Breast epithelium (tissue), 4 donors: ENCODE measurements around the gene SC5D. TPM values are rescaled to one million over a fixed set of nuclear protein-coding genes. Genes with fewer than 3 reads are reported as not detected.

Experiments used
- DNase-seq, 2 donors: peaks; one replicate each; pipeline ENCODE4 v3.0.0-alpha.2; 2019; ENCODE audit warnings: low spot score in 2 of 2
- H3K27ac ChIP-seq, 2 donors: fragments of 200-600 bp; sonication (generic) in 1 of 2; one replicate each; pipeline ENCODE4 v1.5.1; 2016 to 2019; ENCODE audit warnings: mild to moderate bottlenecking in 1 of 2
- H3K27me3 ChIP-seq, 2 donors: fragments of 200-600 bp; sonication (generic) in 1 of 2; one replicate each; pipeline versions ENCODE4 v1.5.1 to v1.6.0; 2017 to 2019; ENCODE audit warnings: control low read depth in 1 of 2, mild to moderate bottlenecking in 1 of 2
- H3K36me3 ChIP-seq: fragments of 200-600 bp; one replicate; pipeline ENCODE4 v1.5.1; 2019
- H3K4me1 ChIP-seq, 2 donors: fragments of 200-600 bp; sonication (generic); one replicate each; pipeline ENCODE4 v1.5.1; 2016 to 2019; ENCODE audit warnings: control low read depth in 1 of 2
- H3K4me3 ChIP-seq, 3 donors: fragments of 200-600 bp; sonication (generic); 1 replicate in 2 of 3; 2 replicates in 1 of 3; pipeline ENCODE4 v1.5.1; 2016 to 2019; ENCODE audit warnings: mild to moderate bottlenecking in 3 of 3, moderate library complexity in 2 of 3
- H3K9me3 ChIP-seq, 2 donors: fragments of 200-600 bp; sonication (generic) in 1 of 2; one replicate each; pipeline ENCODE4 v1.5.1; 2016 to 2019; ENCODE audit warnings: control low read depth in 1 of 2
- CTCF ChIP-seq, 3 donors: fragments of 450-650 bp; IDR thresholded peaks; one replicate each; pipeline ENCODE4 v1.5.1; 2016 to 2017; ENCODE audit warnings: antibody characterized with exemption in 3 of 3, mild to moderate bottlenecking in 3 of 3, moderate library complexity in 3 of 3
- POLR2A ChIP-seq: fragments of 450-650 bp; IDR thresholded peaks from one replicate; pipeline ENCODE4 v1.6.1; 2016; ENCODE audit warnings: antibody characterized with exemption, mild to moderate bottlenecking, moderate library complexity
- POLR2AphosphoS5 ChIP-seq, 3 donors: sonication (generic); formaldehyde crosslinking; IDR thresholded peaks; one replicate each; pipeline ENCODE4 v1.6.1; 2017; ENCODE audit warnings: antibody characterized with exemption in 3 of 3
- intact Hi-C: fragments of 100-400 bp; cut with DNase I; formaldehyde crosslinking; loops from one replicate; pipeline ENCODE4 v1.15.1; 2023; ENCODE audit warnings: low total_unique reads
- total RNA-seq, 3 donors: library from RNA; depleted of rRNA; stranded (reverse); fragments of >200 nt; gene quantifications; one replicate each; pipeline ENCODE4 v1.1.0, GENCODE V29; 2016

Gene SC5D
- total RNA-seq, 3 donors from 2014 or later = 25.8 to 54.7 (median 51.5) TPM

DNA sequence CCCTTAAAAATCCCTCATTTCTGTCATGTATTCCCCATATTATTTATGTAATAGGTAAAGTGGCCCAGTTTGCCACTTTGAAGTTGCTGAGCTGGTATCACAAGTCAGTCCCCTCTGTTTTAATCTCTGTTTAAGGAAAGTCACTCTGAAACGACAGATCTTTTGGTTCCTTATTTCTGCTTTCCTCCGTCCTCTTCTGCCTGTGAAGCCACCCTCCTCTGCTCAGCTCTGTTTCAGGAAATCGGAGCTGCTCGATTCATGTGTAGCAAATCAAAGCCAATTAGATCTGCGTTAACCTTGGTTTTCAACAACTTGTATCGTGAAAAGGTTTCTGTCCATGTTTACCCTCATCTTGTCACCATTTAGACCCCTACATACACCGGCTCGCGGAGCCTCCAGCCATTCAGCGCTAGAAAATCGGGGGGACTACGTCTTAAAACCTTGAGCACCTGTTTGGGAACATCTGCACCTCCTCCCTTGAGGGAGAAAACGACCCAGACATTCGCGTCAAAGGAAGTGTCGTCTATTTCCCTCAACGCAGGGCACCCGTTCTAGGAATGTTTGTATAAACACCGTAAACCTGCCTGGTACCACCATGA lies 576 bp upstream of the SC5D start:
- Histone ChIP-seq H3K27me3 (no peaks in the 10 kb centered on the region), H3K4me1 (peaks cover 0 to 5% of the 10 kb centered on the region in 2 donors), H3K9me3 (no peaks in the 10 kb centered on the region), H3K4me3 (peak overlapping the region; percentile 74 to 90 (median 81)), H3K27ac (peak overlapping the region; percentile 91), H3K36me3 (no peaks in the 10 kb centered on the region)
- TF ChIP-seq POLR2AphosphoS5 (IDR thresholded peaks at IDR 0.05) (no peak), CTCF (IDR thresholded peaks at IDR 0.05) (no peak), POLR2A (no peak)
- no peak for DNase-seq
- intact Hi-C loops = no loop called here

GRCh38 chr11:121293288-121293594 lies 670 bp downstream of the SC5D start:
- intact Hi-C loops = no loop called here
- Histone ChIP-seq H3K27me3 (no peaks in the 10 kb centered on the region), H3K27ac (peak overlapping the region; percentile 91), H3K9me3 (no peaks in the 10 kb centered on the region), H3K4me3 (peak overlapping the region; percentile 74 to 90 (median 81)), H3K4me1 (peaks cover 0 to 5% of the 10 kb centered on the region in 2 donors), H3K36me3 (no peaks in the 10 kb centered on the region)
- TF ChIP-seq POLR2A (no peak), CTCF (IDR thresholded peaks at IDR 0.05) (no peak), POLR2AphosphoS5 (IDR thresholded peaks at IDR 0.05) (no peak)
- DNase-seq = no peak

GRCh38 chr11:121295246-121296029 lies 2.9 kb downstream of the SC5D start:
- no peaks in the 10 kb centered on the region for H3K9me3 ChIP-seq
- TF ChIP-seq POLR2AphosphoS5 (IDR thresholded peaks at IDR 0.05) (no peak), POLR2A (no peak), CTCF (IDR thresholded peaks at IDR 0.05) (no peak)
- DNase-seq = no peak
- intact Hi-C loops = no loop called here
- peaks cover 0 to 5% of the 10 kb centered on the region in 2 donors for H3K4me1 ChIP-seq
- no peaks in the 10 kb centered on the region for H3K27me3 ChIP-seq
- H3K36me3 ChIP-seq = no peaks in the 10 kb centered on the region
- no peak overlapping the region for H3K4me3 ChIP-seq
- H3K27ac ChIP-seq = no peak overlapping the region

GRCh38 chr11:121297872-121298271 lies 5.3 kb downstream of the SC5D start:
- intact Hi-C loops = no loop called here

More at GRCh38 chr11:121297872-121298271, 5.3 kb downstream of the SC5D start:
- H3K4me1 ChIP-seq = peaks cover 0 to 5% of the 10 kb centered on the region in 2 donors
- H3K9me3 ChIP-seq = no peaks in the 10 kb centered on the region
- H3K4me3 ChIP-seq = no peak overlapping the region
- DNase-seq = no peak
- no peak for TF ChIP-seq CTCF (IDR thresholded peaks at IDR 0.05)
- TF ChIP-seq POLR2AphosphoS5 (IDR thresholded peaks at IDR 0.05) = no peak
- TF ChIP-seq POLR2A = no peak
- H3K36me3 ChIP-seq = no peaks in the 10 kb centered on the region
- H3K27ac ChIP-seq = no peak overlapping the region
- no peaks in the 10 kb centered on the region for H3K27me3 ChIP-seq
